ENCODE measurements around the gene SLC1A7. TPM values are rescaled to one million over a fixed set of nuclear protein-coding genes. Genes with fewer than 3 reads are reported as not detected.

SLC1A7 gene
- total and polyA plus RNA-seq, 2 experiments from 2014 or later: not detected

- Mint-ChIP-seq H3K9me3 (no peaks in the 10 kb centered on the region), H3K36me3 (ENCODE audit: low read depth) (no peaks in the 10 kb centered on the region), H3K4me1 (peaks cover 33% of the 10 kb centered on the region), H3K27me3 (ENCODE audit: insufficient read depth, low read depth, poor library complexity) (peaks cover 11% of the 10 kb centered on the region), H3K27ac (no peak overlapping the region), H3K4me3 (no peak overlapping the region)
- H3K4me3 ChIP-seq: no peak overlapping the region
- TF ChIP-seq ZNF114 (CRISPR knock-in tag; IDR thresholded peaks at IDR 0.05) (no peak), EZH2phosphoT487 (IDR thresholded peaks at IDR 0.05; ENCODE audit: unreplicated experiment) (no peak), EZH2 (IDR thresholded peaks at IDR 0.05; ENCODE audit: low read depth, unreplicated experiment) (no peak), ZNF462 (CRISPR knock-in tag; IDR thresholded peaks at IDR 0.05) (no peak)
- H3K4me2 ChIP-seq: no peak overlapping the region
- H3K27ac ChIP-seq (ENCODE audit: low read depth): no peak overlapping the region
- H3K9me2 ChIP-seq (ENCODE audit: insufficient read depth): no peaks in the 10 kb centered on the region
- DNase-seq (ENCODE audit: low spot score) (no peak), ATAC-seq (no peak)
- H3K79me2 ChIP-seq (replicated peaks; ENCODE audit: insufficient read depth): no peaks in the 10 kb centered on the region
- peak overlapping the region; percentile 47; the same call in 1 of the 2 replicates for H2AFZ ChIP-seq
- no peaks in the 10 kb centered on the region for H4K20me1 ChIP-seq (replicated peaks; ENCODE audit: insufficient read depth)
- H3K4me1 ChIP-seq (ENCODE audit: insufficient read depth): peaks cover 4% of the 10 kb centered on the region; the same call in 1 of the 2 replicates
- H3K27me3 ChIP-seq (ENCODE audit: insufficient read depth): no peaks in the 10 kb centered on the region
- H3K36me3 ChIP-seq (ENCODE audit: insufficient read depth): no peaks in the 10 kb centered on the region
- no peaks in the 10 kb centered on the region for H3F3A ChIP-seq (replicated peaks; ENCODE audit: low read depth)
Measured at GRCh38 chr1:53121319-53122172, 20.9 kb downstream of the SLC1A7 start.

- Histone ChIP-seq H4K20me1 (replicated peaks; ENCODE audit: insufficient read depth) (no peaks in the 10 kb centered on the region), H3K79me2 (replicated peaks; ENCODE audit: insufficient read depth) (no peaks in the 10 kb centered on the region), H3F3A (replicated peaks; ENCODE audit: low read depth) (no peaks in the 10 kb centered on the region), H3K36me3 (ENCODE audit: insufficient read depth) (no peaks in the 10 kb centered on the region), H3K4me1 (ENCODE audit: insufficient read depth) (peaks cover 10% of the 10 kb centered on the region), H3K27me3 (ENCODE audit: insufficient read depth) (no peaks in the 10 kb centered on the region), H3K27ac (ENCODE audit: low read depth) (no peak overlapping the region), H2AFZ (peak overlapping the region; percentile 96), H3K4me2 (peak overlapping the region; percentile 65; the same call in 1 of the 2 replicates), H3K4me3 (peak overlapping the region; percentile 17; the same call in 1 of the 2 replicates), H3K9me2 (ENCODE audit: insufficient read depth) (no peaks in the 10 kb centered on the region)
- TF ChIP-seq ETS1 (IDR thresholded peaks at IDR 0.05): no peak
- TF ChIP-seq CTCF (conservative IDR thresholded peaks at IDR 0.05; ENCODE audit: low read depth in 2 of 2): peak in 1 of 2 experiments; percentile 47; a peak in 2 of 4 replicates
- no peak for TF ChIP-seq EZH2 (IDR thresholded peaks at IDR 0.05; ENCODE audit: low read depth, unreplicated experiment)
- TF ChIP-seq EZH2phosphoT487 (IDR thresholded peaks at IDR 0.05; ENCODE audit: unreplicated experiment): no peak
- no peak for TF ChIP-seq NANOG (IDR thresholded peaks at IDR 0.05; ENCODE audit: borderline replicate concordance)
- H3K4me3 Mint-ChIP-seq: no peak overlapping the region
- DNase-seq (ENCODE audit: low spot score) (no peak), ATAC-seq (peak; percentile 32)
- H3K4me1 Mint-ChIP-seq: peaks cover 40% of the 10 kb centered on the region
- H3K9me3 Mint-ChIP-seq: no peaks in the 10 kb centered on the region
- H3K36me3 Mint-ChIP-seq (ENCODE audit: low read depth): no peaks in the 10 kb centered on the region
- peaks cover 11% of the 10 kb centered on the region for H3K27me3 Mint-ChIP-seq (ENCODE audit: insufficient read depth, low read depth, poor library complexity)
- H3K27ac Mint-ChIP-seq: no peak overlapping the region
Measured at GRCh38 chr1:53120659-53121058, 21.8 kb downstream of the SLC1A7 start.
